ENCODE results near the gene PIGW.

The PIGW gene

GRCh38 chr17:36495076-36495578 lies 39.7 kb upstream of the PIGW start:
- in situ Hi-C loops (cut with MboI; ENCODE audit: low pct_unique_long_range_greater_than_20kb, low sequenced_read_pairs, unreplicated experiment) = no loop called here
- no peak for DNase-seq (ENCODE audit: low spot score)
- no peak for TF ChIP-seq CTCF (IDR thresholded peaks at IDR 0.05; ENCODE audit: extremely low read depth, insufficient read depth, missing control alignments)

- TF ChIP-seq CTCF (IDR thresholded peaks at IDR 0.05; ENCODE audit: extremely low read depth, insufficient read depth, missing control alignments) = no peak
- in situ Hi-C loops (cut with MboI; ENCODE audit: low pct_unique_long_range_greater_than_20kb, low sequenced_read_pairs, unreplicated experiment) = no loop called here
- no peak for DNase-seq (ENCODE audit: low spot score)
These were observed 38.6 kb upstream of the PIGW start for GRCh38 chr17:36496018-36496789.

- in situ Hi-C loops (cut with MboI; ENCODE audit: low pct_unique_long_range_greater_than_20kb, low sequenced_read_pairs, unreplicated experiment) = no loop called here
- DNase-seq (ENCODE audit: low spot score) = no peak
- TF ChIP-seq CTCF (IDR thresholded peaks at IDR 0.05; ENCODE audit: extremely low read depth, insufficient read depth, missing control alignments) = no peak
These were observed 36.6 kb upstream of the PIGW start for GRCh38 chr17:36498155-36498554.

- DNase-seq (ENCODE audit: low spot score) = no peak
- in situ Hi-C loops (cut with MboI; ENCODE audit: low pct_unique_long_range_greater_than_20kb, low sequenced_read_pairs, unreplicated experiment) = no loop called here
- no peak for TF ChIP-seq CTCF (IDR thresholded peaks at IDR 0.05; ENCODE audit: extremely low read depth, insufficient read depth, missing control alignments)
These were observed 36.1 kb upstream of the PIGW start for GRCh38 chr17:36498560-36499300.

GRCh38 chr17:36500745-36501225 lies 34.0 kb upstream of the PIGW start:
- no peak for TF ChIP-seq CTCF (IDR thresholded peaks at IDR 0.05; ENCODE audit: extremely low read depth, insufficient read depth, missing control alignments)
- no peak for DNase-seq (ENCODE audit: low spot score)
- in situ Hi-C loops (cut with MboI; ENCODE audit: low pct_unique_long_range_greater_than_20kb, low sequenced_read_pairs, unreplicated experiment) = no loop called here

GRCh38 chr17:36501351-36501750 lies 33.4 kb upstream of the PIGW start:
- in situ Hi-C loops (cut with MboI; ENCODE audit: low pct_unique_long_range_greater_than_20kb, low sequenced_read_pairs, unreplicated experiment) = no loop called here
- no peak for DNase-seq (ENCODE audit: low spot score)
- TF ChIP-seq CTCF (IDR thresholded peaks at IDR 0.05; ENCODE audit: extremely low read depth, insufficient read depth, missing control alignments) = no peak
